NCI-H69 (cell line): Measurements from ENCODE around the gene DNAJC17.

Source experiments
- DNase-seq: peaks from one replicate; lab custom pipeline; 2025; lab: John Stamatoyannopoulos, UW

The DNAJC17 gene

DNA sequence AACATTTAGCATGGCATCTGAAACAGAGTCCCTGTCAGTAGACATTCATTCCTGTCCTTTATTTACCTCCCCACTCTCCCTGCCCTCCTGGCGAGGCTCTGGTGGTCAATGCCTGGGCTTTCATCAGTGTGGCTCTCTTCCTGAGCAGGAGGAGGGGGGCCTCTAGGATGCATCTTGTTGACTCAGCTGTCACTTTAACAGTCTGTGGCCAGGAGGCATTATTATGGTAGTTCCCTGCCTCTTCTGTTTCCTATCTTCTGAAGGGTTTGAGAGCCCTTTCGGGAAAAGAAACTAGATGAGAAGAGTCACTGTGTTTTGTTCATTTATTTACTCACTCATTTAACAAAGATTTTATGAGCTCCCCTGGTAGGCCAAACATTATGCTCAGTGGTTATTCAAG, 23.6 kb upstream of the DNAJC17 start:
- DNase-seq, result peak; percentile 99

DNA sequence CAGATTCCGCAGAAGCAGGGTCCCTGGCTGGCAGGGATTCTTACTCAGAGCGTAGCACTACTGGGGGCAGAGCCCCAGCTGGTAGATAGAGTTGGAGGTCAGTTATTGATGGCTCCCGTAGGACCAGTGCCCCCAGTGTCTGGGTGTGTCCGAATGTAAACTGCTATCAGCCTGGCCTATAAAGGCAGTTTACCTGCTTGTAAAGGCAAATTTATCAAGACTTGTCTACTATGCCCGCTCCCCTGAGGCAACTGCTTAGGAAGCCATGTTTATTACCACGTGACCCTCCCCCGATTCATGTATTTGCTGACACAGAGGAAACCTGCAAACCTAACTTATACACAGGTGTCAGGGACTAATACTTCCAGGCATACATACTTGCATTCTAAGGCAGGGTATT, 21.8 kb upstream of the DNAJC17 start:
- peak; percentile 75 for DNase-seq

DNA sequence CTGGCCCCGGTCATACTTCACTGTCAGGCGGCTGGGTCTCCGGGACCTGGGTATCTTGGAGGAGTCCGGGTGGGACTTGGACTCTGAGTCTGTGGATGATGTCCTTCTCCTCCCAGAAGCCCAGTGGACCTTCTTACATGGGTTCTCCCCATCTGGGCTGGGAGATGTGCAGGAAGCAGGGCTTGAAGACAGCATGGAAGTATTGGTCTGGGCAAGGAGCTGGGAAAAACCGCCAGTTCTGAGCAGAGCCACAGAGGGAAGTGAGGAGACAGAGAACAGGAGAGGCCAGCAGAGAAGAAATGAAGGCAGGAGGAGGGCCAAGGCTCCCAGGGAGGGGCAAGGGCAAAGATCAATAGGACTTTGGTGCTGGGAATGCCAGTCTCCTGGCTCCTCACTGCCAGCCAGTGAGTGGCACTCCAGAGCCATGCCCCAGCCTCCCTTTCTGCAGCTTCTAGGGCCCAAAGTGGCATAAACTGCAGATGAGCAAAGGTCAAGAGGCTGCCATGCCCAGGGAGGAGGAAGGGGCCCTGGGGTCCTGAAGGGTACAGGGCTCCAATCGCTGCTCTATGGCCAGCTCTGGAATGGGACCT, 21.3 kb upstream of the DNAJC17 start, which contains the start of gene PPP1R14D:
Gene PPP1R14D (minus strand): TSS at position 262 of the 590 bp plus-strand sequence. CDS start 67 bp downstream, at position 195.
- DNase-seq, result no peak

DNA sequence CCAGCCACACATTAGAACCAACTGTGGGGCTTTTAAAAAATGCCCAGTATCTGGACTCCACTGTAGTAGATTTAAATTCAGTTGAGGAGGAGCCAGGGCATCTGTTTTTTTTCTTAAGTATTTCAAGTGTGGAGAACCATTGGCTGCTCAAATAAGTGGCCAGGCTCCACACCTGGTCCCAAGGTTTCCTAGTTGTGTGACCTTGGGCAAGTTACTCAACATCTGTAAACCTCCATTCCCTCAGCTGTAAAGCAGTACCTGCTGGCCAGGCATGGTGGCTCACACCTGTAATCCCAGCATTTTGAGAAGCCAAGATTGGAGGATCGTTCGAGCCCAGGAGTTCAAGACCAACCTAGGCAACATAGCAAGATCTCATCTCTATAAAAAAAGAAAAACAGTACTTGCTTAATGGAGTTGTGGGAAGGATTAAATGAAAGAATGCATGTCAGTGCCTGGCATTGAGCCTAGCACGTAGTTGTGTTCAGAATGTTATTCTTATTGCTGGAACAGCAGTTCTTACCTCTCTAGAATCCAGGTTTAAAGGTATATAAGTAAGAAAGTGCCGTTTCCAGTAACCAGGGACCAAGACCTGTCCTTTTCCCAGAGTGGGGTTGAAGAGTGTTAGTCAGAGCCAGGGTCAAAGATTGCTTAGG, 19.3 kb upstream of the DNAJC17 start:
- DNase-seq, result no peak

DNA sequence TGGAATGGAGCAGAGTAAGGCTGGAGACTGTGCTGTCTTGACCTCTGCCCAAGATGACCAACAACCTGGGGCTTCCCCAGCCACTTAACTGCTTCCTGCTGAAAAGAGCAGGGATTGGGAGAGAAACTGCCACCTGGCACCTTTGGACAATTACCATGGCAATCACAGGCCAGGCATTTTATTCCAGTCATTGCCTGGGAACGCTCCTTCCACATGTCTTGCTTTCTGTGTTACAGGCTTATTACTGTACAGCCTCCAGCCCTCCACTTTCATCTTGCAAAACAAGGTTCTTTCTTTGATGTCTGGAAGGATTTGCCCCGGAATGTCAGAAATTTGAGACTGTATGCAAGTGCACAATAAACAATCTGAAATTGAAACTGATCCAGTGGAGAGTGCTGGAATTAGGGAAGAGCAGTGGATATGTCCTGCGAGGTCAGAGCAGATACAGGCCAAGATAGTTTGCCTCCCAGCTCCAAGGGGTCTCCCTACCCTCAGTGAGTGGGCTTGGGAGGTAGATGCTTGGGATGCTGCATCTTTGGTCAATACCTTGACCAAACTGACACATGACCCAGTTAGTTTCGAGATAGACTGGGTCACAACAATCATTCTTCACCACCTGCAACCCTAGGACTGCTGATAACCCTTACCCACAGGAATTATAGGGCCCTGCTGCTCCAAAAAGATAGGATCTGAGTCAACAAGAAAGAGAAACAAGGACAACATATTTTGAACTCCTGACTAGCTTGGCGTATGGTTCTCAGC, 18.6 kb upstream of the DNAJC17 start:
- DNase-seq, result peak; percentile 34

DNA sequence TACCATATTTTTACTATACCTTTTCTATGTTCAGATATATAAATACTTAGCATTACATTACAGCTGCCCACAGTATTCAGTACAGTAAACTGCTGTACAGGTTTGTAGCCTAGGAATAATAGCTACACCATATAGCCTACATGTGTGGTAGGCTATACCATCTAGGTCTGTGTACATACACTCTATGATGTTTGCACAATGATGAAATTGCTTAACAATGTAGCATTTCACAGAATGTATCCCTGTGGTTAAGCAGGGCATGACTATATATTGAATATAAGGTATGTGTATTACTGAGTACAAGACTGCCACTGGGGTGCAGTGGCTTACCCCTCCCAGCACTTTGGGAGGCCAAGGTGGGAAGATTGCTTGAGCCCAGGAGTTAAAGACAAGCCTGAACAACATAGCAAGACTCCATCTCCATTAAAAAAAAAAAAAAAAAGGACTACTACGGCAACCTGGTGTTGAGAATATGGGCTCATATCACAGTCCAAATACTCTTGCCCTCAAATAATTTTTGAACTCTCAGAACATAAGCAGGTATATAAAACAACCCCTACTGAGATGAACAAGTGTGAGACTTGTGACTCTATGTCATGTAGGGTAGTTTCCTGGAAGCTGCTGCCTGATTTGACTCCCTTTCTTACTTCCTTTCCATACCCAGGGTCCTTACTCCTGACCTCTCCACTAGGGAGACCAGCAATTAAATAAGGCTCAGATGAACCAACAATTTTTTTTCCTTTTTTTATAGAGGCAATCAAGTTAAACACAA, 16.5 kb upstream of the DNAJC17 start:
- peak; percentile 82 for DNase-seq

DNA sequence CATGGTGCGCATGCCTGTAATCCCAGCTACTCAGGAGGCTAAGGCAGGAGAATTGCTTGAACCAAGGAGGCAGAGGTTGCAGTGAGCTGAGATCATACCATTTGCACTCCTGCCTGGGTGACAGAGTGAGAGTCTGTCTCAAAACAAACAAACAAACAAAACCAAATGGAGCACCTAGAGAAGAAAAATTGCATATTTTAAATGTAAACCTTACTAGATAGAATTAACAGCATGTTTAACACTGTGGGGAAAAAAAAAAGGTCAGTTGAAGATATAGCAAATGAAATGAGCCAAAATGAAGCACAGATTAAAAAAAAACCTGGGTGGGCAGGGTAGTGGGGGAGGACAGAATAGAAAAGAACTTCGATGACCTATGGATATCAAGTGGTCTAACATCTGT, 13.9 kb upstream of the DNAJC17 start:
- no peak for DNase-seq

DNA sequence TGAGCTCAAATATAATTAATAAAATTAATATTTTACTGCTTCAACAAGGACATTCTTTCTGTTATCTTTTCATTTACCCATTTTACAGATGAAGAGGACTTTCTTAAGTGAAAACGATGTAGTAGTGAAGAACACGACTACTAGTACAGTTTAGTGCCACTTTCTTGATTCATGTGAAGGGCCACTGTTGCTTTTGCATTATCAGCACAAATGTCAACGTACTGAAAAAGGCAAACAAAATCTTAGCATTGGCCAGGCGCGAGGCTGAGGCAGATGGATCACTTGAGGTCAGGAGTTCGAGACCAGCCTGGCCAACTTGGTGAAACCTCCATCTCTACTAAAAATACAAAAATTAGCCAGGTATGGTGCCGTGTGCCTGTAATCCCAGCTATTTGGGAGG, 11.8 kb upstream of the DNAJC17 start:
- no peak for DNase-seq

DNA sequence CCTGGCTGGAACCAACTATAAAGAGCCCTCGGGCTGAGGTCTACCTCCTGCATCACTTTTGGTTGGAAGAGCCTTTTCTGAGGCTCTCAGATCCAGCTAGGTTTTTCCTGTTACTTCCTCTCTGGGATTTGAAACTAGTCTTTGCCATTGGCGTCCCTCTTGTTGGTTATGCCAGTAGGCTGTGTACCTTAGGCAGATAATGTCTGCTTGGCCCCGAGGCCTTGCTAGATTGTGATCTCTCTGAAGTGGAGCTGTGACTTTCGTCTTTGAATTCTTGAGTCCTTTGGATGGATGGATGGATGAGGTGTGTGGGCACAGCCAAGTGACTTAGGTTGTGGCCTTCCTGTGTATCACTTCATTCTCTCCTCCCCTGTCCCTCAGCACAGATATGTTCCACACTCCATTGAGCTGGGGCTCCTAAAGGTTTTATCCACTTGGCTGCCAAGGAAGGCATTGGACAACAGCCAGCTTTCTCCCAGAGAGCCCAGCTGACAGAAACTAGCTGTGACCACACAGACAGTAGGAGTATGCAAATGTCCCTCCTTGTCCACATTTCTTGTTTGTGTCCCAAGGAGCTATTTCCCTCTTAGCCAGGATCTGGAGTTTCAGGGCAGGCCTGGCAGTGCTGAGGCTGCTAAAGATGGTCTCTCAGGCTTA, 7.9 kb upstream of the DNAJC17 start:
- DNase-seq, result no peak

DNA sequence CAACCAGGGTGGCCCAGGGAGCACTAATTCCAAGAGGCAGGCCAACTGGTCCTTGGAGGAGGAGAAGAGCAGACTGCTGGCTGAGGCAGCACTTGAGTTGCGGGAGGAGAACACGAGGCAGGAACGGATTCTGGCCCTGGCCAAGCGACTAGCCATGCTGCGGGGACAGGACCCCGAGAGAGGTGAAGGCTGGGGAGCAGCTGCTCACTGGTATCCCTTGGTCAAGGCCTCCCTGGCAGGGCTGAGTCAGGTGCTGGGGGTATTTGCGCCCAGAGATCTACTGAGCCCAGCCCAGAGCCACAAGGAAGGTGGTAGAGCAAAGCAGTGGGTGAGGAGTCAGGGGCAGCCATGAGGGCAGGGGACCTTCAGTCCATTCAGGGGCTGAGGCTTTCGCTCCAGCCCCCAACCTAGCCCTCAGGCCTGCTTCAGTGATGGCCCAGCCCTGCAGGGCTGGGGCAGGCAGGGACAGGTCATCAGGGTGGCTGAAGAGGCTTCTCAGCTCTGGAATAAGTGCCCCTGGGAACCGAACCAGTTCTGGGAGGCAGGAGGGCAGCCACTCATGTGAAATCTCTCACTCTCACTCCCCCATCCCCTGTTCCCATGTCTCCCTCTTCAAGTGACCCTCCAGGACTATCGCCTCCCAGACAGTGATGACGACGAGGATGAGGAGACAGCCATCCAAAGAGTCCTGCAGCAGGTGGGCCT, 5.6 kb upstream of the DNAJC17 start:
- DNase-seq, result no peak

DNA sequence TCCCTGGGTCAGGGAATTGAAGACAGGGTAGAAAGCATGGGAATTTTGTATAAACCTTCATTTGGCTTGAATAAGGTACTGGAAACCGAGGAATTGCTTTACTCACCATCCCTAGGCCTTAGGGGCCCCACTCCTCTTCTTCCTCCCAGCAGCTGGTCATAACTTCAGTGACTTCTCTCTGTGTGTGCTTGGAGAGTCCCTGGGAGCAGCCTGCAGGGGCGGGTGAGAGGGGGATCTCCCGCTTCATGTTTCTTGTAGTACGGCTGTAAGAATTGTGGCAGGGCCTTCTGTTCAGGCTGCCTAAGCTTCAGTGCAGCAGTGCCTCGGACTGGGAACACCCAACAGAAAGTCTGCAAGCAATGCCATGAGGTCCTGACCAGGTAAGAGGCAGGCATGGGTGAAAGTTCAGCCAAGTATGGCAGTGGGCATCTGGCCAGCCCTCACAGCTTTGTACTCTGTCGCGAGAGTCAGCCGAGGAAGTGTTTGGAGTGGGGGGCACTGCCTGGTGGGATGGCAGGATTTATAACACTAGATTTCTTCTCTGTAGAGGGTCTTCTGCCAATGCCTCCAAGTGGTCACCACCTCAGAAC, 1.7 kb upstream of the DNAJC17 start:
- DNase-seq, result no peak

DNA sequence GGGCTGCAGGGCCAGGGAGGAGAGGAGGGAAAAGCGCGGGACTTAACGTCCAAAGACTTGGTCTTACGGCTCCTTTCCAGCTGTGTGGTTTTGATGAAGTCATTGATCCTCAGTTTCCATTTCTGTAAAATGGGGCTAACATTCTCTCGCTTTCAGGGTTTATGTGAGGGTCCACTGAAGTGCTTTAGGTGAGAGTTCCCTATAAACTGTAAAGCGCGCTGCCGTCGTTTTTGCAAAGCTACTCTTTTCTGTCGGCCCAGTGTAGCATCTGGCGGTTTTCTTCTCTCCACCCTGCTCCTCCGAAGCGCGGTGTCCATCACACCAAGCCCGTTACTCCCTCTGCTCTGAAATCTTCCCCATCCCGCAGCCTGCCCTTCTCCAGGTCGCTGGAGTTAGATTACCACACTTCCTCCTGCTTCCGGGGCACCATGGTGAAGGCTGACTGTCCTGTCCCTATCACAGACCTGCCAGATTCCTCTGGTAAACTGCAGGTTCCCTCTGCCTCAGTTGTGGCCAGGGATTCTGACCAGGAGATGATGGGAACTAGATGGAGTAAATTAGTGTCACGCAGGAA, 702 bp upstream of the DNAJC17 start:
- no peak for DNase-seq

DNA sequence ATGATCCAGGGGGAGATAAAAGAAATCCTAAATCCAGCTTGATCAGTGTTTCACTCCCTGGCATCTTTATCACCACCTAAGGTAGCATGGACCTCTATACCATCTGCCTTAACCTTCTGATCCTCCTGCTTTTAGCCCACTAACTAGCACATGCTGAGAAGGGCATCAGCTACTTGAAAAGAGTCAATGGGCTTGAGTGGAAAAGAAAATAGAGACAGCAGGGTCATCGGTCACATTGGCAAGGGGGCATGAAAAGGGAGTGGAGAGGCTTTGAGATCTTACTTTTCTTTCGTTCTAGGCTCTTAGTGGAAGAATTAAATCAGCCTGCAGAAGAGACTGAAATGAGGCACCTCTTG, 623 bp downstream of the DNAJC17 start:
- DNase-seq, result no peak

DNA sequence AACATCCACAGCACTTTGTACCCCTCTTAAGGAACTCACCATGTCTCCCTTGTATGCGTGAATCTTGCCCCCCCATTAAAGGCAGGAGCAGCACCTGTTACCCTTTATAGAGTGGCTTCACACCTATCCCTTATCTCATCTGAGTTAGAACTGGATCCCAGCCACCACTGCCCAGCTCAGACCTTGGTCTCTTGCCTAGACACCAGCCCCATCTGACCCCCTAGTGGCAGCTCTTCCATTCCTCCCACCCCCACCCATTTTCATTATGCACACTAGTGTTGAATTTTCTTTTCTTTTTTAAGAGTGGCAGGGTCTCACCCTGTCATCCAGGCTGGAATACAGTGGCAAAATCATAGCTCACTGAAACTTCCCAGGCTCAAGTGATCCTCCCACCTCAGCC, 3.6 kb downstream of the DNAJC17 start:
- DNase-seq, result no peak

DNA sequence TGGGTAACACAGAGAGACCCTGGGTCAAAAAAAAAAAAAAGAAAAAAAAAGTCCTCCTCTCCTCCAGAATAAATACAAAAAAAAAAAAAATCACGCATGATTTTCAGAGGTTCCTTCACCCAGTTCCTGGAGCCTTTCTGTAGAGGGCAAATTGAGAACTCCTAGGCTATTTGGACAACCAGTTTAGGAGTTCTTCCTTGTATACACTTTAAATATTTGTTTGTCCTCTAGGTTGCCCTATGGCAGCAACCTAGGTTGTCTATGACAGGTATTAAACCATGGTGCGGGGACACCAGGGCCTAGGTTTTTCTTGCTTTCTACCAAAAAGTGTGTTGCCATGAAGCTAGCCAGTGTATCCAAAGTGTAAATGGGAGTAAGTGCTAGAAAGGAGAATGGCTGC, 4.2 kb downstream of the DNAJC17 start:
- no peak for DNase-seq

DNA sequence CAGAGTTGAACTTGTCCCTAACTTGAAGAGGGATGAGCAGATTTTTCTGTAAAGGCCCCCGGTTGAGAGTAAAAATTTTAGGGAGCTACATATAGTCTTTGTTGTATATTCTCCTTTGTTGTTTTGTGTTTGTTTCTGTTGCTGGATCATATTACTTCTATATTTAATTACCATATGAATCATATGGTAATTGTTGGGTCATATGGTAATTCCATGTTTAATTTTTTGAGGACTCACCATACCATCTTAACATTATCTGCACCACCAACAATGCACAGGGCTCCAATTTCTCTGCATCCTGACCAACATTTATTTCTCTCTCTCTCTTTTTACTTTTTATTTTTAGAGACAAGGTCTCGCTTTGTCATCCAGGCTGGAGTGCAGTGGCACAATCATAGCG, 7.8 kb downstream of the DNAJC17 start:
- no peak for DNase-seq

DNA sequence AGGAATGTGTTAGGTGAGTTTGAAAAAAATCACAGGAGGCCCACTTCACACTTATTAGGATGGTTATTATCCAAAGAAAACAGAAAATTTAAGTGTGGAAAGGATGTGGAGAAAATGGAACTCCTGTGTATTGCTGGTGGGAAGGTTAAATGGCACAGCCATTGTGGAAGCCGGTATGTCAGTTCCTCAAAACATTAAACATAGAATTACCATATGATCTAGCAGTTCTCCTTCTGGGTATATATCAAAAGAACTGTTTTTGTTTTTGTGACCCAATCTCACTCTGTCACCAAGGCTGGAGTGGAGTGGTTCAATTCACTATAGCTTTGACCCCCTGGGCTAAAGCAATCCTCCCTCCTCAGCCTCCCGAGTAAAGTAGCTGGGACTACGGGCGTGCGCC, 10.8 kb downstream of the DNAJC17 start:
- no peak for DNase-seq

DNA sequence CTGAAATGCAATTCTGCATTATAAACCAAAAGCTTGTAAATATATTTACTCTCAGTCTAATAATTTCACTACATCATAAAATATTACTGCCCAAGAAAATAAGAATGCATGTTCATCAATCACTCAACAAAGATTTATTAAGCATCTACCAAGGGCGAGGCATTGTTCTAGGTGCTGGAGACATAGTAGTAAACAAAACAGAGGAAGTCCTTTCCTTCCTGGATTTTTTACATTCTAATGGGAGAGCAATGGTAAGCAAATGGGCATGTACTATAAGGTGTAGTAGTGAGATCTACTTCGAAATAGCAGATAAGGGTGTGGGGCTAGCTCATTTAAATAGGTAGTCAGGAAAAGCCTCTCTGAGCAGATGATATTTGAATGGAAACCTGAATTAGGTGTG, 11.2 kb downstream of the DNAJC17 start:
- no peak for DNase-seq

DNA sequence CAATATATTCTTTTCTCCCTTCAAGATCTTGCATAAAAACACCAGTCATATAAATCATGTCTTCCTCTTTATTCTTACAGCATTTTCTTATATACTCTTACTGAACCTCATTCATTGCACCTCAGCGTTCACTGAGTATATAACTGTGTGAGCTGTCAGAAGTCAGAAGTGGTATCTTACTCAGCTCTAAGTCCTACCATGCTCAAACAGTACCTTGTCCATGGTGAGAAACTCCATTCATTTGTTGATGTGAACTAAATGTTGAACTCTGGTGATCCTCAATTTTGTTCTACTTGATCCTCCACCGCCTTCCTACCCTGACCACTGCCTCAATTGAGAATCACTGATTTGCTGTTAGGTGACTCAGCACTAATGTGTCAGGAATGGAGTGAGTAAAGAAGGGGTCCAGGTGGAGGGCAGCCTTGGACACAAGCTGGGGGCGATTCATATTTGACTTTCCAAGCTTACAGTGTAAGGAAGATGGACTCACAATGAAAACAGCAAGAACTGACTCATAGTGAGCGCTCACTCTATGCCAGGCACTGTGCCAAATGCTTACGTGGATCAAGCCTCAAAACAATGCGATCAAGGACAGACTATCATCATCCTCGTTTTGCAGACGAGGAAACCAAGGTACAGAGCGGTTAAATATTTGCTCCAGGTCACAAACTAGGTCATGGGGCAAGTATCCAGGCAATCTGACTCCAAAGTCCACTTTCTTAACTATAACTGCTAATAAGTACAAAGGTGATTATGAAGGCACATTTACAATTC, 13.9 kb downstream of the DNAJC17 start:
- peak; percentile 49 for DNase-seq

DNA sequence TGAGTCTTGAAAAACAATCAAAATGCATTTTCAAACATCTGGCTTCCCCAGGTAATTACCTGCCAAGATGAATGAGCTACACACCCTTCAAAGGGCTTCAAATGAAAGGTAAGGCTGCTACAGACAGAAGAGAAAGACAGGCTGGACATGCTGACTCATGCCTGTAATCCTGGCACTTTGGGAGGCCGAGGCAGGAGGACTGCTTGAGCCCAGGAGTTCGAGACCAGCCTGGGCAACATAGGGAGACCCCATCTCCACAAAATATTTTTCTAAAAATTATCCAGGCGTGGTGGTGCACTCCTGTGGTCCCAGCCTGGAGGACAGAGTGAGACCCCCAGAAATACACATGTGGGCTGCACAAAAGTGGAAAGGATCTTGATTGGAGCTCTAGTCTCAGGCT, 14.9 kb downstream of the DNAJC17 start:
- DNase-seq, result peak; percentile 65
